Right kidney (tissue), 1 donor: ENCODE measurements around the gene ADAMTS13.

ENCODE experiments used
- DNase-seq: peaks from one replicate; pipeline ENCODE4 v3.0.0-alpha.2; 2016

The ADAMTS13 gene

DNA sequence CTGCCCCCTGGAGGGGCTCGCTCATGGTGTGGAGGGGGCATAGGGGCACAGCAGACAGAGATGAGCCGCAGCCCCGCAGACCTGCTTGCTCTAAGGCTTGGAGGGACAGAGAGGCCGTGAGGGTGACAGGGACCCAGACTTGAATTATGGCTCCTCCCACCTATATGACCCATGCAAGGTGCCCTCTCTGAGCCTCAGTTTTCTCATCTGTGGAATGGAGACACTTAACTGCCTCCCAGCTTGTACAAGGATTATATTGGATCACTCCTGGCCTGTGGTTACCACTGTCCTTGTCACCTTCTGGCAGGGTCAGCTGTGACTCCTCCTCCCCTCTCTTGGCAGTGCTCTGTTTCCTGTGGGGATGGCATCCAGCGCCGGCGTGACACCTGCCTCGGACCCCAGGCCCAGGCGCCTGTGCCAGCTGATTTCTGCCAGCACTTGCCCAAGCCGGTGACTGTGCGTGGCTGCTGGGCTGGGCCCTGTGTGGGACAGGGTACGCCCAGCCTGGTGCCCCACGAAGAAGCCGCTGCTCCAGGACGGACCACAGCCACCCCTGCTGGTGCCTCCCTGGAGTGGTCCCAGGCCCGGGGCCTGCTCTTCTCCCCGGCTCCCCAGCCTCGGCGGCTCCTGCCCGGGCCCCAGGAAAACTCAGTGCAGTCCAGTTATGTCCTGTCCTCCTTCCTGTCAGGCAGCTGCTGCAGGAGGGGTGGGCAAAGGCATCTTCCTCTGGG is 32.9 kb downstream of the ADAMTS13 start:
- no peak for DNase-seq

DNA sequence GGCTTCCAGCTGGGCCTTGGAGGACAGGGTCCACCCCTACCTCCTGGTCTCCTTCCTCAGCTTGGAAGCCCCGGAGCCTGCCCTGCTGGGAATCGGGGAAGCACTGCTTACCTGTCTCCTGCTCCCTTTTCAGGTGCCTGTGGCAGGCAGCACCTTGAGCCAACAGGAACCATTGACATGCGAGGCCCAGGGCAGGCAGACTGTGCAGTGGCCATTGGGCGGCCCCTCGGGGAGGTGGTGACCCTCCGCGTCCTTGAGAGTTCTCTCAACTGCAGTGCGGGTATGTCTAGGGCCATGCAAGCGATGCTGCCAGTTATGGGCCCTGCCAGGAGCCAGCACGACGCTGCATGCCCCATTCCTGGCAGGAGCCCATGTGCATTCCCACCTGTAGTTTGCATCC is 33.8 kb downstream of the ADAMTS13 start:
- DNase-seq = no peak

DNA sequence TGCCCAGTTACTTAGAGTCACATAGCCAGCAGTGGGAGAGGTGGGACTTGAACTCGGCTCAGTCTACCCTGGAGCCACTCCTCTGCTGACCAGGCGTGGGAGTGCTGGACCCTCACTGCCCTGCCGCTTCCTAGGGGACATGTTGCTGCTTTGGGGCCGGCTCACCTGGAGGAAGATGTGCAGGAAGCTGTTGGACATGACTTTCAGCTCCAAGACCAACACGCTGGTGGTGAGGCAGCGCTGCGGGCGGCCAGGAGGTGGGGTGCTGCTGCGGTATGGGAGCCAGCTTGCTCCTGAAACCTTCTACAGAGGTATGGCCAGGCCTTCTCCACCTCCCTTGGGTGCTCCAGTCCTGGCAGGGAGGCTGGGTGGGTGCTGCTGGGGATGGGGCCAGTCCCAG is 34.2 kb downstream of the ADAMTS13 start:
- no peak for DNase-seq

DNA sequence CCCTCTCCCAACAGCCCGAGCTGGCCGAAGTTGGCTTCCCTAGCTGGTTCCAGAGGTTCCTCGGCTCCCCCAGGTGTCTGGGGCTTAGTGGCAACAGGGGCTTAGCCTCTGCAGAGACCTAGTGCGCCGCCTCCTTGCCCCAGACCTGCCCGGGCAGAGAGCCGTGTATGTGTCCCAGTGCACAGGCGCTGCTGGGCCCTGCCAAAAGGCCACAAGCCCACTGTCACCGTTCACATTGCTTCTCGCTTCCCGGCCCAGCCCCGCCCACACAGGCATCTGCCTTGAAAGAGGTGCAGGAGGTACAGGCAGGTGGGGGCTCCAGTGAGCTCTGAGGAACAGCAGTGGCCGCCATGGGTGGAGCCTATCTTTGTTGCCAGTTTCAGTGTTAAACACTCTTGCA is 35.1 kb downstream of the ADAMTS13 start:
- no peak for DNase-seq

DNA sequence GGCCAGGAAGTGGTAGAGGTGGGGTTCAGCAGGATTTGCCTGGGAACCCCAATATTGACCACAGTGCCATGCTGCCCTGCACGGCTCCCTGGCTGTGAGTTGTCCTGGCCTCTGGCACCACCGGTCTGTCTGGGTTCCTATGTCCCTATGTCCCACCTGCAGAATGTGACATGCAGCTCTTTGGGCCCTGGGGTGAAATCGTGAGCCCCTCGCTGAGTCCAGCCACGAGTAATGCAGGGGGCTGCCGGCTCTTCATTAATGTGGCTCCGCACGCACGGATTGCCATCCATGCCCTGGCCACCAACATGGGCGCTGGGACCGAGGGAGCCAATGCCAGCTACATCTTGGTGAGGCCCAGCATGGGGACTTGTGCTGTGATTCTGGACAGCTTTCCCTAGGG is 35.6 kb downstream of the ADAMTS13 start:
- DNase-seq = no peak

DNA sequence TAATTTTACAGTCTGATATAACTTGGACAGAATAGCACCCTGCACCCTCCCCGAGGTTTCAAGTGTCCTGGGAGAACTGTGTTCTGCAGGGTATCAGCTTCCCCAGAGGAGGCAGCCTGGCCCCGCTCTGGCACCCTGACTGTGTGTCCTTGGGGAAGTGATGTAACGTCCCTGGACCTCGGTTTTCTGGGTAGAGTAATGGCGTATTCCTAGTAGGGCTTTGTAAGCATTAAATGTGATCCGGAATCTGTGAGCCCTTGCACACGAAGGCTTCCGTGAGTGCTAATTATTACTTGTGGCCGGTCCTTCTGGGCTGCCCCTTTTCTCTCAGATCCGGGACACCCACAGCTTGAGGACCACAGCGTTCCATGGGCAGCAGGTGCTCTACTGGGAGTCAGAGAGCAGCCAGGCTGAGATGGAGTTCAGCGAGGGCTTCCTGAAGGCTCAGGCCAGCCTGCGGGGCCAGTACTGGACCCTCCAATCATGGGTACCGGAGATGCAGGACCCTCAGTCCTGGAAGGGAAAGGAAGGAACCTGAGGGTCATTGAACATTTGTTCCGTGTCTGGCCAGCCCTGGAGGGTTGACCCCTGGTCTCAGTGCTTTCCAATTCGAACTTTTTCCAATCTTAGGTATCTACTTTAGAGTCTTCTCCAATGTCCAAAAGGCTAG is 36.6 kb downstream of the ADAMTS13 start:
- DNase-seq = no peak

DNA sequence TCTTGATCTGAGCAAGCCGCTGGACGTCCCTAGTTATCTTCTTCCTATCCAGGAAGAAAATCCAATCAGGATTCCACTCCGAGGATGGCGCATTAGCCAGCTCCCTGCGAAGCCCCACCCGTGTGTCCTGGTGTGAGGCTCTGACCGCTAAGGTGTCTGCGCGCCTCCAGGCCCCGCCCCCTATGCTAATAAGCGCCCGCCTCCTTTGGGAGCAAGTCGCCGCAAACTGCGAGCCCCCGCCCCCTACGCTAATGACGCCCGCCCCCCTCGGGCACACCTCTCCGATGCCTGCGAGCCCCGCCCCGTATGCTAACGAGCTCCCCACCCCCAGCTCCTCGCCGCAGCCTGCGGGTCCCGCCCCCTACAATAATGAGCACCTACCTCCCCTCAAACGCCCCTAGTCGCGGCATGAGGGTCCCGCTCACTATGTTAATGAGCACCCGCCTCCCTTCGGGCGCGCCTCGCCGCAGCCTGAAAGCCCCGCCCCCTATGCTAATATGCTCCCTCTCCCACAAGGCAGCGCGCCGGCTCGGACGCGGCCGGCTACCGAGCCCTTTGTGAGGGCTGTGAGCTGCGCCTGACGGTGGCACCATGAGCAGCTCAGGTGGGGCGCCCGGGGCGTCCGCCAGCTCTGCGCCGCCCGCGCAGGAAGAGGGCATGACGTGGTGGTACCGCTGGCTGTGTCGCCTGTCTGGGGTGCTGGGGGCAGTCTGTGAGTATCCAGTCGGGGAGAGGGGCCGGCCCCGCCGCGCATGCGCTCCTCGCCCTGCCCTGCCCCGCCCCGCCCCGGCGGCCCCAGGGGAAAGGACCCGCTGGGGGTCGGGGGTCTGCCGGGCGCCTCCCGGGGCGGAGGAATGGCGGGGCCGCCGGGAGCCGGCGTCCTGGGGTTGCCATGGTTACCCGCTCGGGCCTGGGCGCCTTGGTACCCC is 37.6 kb downstream of the ADAMTS13 start, which contains the start of gene CACFD1:
CACFD1 (plus strand) TSS at position 503 of the 929 bp plus-strand sequence; CDS start at position 592, 89 bp downstream.
- DNase-seq = peak; percentile 99

DNA sequence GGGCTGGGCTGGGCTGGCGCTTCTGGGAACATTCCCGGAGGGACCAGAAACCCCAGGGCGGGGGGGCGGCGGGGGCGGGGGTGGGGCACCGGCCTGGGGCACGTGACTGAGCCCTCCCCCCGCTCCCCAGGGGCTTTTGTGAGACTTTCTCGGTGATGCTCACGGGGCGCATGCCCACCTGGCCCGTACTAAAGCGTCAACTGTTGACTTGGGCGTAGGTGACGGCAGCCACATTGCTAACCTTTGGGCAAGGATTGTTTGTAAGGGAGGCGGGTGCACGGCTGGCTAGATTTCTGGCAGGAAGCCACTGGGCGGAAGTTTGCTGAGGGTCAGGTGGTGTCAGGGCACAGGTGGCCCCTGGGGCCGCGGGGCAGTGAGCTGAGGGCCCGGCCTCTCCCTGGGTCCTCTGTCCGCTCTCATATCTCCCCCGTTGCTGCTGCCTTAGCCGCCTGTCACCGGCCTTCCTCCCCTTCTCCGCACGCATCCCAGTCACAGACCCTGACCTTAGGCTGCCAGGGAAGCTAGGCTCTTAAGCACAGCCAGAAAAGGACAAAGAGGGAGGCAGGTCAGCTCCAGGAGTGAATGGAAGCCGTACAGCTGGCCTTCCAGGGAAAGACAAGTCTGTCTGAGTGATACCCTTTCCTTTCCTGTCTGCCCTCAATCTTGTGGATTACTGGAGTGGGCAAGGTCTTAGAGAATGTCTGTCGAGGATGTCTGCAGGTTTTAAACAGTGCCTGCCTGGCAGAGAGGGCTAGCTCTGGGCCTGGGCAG is 38.4 kb downstream of the ADAMTS13 start:
- DNase-seq = peak; percentile 70

DNA sequence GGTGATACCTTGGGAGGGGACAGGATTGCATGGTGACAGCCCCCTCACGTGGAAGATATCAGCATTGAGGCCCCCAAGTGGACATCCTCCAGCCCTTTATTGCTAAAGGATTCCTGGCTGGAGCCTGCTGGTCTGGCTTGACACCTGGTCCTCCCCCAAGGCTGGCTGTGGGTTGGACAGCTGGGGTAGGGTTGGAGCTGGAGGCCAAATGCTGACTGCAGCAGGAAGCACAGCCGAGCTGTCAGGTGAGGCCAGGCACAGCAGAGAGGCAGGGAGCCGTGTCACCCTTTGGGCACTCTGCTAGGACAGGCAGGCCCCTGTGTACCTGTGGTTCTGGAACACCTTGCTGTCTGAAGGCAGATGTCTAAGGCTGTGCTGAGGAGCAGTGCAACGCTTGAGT is 39.8 kb downstream of the ADAMTS13 start:
- DNase-seq = no peak

DNA sequence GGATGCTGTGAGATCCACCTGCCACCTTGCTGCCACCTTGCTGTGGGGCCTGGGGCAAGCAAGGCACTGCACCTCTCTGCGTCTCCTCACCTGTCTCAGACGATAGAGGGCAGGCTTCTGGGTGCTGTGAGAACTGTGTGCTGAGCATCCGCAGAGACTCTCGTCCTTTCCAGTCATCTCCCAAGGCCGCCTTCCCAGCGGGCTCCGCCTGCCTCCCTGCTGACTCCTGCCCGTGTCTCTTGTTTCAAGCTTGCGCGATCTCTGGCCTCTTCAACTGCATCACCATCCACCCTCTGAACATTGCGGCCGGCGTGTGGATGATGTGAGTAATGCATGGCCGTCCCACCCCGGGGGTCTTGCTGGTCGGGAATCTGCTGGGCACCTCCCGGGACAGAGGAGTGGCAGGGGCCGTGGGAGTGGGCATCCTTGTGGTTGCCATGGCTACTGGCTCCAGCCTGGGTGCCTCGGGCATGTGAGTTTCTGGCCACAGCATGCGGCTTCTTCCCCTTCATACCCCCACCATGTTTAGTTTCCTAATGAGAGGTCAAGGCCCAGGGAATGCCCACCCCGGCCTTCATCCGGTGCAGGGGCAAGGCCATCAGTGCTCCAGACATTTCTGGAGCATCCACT is 41.2 kb downstream of the ADAMTS13 start:
- no peak for DNase-seq

DNA sequence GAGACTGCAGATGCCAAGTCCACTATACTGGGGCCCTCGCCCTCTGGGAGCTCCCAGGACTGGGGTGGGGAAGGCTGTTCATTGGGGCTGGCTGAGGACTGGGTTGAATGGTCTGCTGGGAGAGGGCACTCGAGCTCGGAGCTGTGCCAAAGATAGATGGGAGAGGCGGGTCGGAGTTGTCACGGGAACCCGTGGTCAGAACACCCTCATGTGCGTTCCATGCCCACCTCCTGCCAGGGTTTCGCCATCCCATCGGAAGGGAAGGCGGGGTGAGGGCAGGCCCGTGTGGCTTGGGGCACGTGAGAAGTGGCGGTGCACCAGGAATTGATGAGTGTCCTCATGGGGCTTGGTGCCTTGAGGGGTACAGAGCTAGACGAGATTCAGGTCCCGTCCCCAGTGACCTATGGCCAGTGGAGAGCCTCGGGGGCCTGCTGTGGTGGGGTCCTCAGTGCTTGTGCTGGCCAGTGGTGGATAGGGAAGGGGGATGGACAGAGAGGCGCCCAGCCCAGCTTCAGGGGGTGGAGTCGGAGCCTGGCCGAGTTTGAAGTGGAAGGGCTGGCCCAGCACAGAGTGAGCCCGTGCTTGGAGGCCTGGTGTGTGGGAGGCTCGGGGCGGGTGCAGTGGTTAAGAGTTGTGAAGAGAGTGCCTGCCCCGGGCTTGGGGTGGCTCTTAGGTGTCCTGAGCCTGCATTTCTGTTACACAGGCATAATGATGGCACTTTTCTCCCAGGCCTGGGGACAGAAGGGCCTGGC is 41.9 kb downstream of the ADAMTS13 start:
- no peak for DNase-seq

DNA sequence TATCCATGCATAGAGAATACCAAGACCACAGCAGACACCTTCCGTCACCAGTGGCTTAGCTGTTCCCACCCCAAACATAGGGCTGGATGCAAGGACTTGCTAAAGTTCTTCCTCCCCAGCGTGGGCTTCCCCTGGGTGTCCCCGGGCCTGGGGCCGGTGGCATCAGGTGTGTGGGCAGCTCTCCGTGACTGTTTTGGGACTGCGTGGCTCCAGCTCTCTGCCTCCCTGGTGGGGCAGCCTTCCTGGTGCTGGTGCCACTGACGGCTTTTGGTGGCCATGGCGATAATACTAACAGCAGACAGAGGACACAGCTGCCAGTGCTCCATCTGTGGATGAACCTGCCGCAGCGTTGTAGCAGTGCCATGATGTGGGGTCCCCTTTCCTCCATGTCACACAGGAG is 42.5 kb downstream of the ADAMTS13 start:
- no peak for DNase-seq

DNA sequence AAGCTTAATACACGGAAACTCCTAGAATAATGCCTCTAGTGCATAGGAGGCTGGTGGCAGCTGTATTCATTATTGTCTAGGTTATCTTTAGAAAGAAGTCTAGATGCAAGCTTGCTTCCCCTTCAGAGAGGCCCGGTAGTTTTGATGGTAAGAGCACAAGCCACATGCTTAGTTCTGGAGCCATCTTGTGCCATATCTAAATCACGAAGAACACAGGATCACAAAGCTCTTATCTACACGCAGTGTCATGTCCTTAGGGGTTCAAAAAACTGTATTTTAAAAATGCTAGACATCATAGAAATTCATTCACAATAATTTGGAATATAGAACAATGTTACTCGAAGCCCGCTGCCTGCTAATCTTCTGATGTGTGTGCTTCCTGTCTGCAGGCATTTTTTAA is 43.8 kb downstream of the ADAMTS13 start:
- no peak for DNase-seq

DNA sequence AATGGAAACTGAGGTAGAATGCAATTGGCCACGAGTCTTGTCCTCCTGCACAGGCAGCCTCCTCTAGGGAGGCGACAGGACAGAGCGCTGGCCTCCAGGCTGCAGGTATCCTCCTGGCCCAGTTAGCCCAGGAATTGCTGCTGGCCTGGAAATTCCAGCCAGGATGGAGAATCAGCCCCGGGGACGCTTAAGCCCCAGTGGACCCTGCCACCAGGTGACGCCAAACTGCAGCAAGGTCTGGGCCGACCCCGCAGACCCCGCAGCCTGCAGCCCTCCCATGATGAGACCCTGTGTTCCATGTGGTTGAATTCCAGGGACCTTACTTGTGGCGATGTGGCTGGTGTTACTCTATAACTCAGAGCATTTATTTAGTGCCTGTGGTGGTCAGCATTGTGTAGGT is 44.9 kb downstream of the ADAMTS13 start:
- no peak for DNase-seq

DNA sequence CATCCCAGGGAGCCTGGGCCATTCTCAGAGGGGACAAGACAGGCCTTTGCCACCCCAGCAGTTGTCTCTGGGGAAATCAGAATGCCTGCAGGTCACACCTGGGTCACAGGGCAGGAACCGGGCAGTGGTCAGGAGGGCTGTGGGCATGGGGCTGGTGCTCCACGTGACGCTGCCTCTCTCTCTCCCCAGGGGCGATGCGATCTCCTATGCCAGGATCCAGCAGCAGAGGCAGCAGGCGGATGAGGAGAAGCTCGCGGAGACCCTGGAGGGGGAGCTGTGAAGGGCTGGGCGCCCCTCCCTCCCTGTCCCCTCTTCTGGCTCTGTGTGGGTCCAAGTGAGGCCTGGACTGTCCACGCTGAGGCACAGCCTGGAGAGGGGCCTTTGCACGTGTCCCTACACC is 46.2 kb downstream of the ADAMTS13 start:
- DNase-seq = no peak

DNA sequence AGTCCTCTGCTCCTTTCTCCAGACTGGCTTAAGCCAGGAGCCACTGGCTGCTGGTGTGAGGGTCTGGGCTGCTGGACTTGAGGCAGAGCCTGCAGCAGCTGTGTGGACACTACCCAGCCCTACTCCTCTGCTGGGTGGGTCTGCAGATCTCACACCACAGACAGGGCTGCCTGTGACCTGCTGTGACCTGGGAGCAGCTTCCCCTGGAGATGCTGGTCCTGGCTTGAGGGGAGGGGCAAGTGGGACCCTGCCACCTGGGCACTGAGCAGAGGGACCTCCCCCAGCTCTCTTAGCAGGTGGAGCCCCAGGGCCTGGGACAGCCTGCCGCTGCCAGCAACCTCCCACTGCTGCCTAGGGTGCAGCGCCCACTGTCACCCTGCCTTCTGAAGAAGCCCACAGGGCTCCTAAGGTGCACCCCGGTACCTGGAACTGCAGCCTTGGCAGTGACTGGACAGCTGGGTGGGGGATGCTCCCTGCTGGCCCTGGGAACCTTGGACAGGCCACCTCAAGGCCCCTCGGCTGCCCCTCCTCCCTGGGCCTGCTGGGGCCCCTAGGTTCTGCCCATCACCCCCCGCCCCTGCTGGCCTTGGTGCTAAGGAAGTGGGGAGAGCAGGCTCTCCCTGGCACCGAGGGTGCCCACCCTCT is 46.7 kb downstream of the ADAMTS13 start:
- DNase-seq = no peak

DNA sequence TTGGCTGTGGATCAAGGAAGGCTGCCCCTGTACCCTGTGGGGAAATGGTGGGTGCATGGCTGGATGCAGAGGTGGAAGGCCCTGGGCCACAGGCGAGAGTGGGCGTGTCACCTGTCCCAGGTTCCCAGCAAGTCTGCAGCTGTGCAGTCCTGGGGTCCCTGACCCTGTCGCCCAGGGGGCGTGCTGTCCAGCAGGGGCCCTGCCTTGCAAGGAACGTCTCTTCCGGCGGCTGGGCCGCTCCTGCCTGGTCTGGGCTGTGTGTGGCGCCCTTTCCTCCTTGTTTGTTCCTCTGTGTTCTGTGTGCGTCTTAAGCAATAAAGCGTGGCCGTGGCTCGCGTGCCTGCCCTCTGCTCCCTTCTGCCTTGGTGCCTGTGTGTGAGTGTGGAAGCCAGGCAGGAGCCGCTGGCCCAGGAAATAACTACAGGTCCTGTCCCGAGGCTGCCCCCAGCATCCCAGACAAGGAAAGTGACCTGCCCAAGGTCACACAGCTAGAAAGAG is 48.3 kb downstream of the ADAMTS13 start:
- DNase-seq = no peak

DNA sequence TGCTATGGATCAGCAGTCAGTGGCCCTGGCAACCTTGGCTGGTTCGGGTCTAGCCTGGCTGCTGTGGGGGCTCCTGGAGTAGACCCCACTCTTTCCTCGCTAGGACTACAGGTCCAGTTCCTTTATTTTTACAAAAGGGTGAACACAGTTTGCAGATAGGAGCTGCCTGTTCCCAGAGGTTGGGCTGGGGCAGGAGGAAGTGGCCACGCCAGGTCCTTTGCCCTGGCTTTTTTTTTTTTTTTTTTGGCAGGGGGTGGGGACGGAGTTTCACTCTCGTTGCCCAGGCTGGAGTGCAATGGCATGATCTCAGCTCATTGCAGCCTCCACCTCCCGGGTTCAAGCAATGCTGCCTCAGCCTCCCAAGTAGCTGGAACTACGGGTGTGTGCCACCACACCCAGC is 48.8 kb downstream of the ADAMTS13 start:
- DNase-seq = no peak

DNA sequence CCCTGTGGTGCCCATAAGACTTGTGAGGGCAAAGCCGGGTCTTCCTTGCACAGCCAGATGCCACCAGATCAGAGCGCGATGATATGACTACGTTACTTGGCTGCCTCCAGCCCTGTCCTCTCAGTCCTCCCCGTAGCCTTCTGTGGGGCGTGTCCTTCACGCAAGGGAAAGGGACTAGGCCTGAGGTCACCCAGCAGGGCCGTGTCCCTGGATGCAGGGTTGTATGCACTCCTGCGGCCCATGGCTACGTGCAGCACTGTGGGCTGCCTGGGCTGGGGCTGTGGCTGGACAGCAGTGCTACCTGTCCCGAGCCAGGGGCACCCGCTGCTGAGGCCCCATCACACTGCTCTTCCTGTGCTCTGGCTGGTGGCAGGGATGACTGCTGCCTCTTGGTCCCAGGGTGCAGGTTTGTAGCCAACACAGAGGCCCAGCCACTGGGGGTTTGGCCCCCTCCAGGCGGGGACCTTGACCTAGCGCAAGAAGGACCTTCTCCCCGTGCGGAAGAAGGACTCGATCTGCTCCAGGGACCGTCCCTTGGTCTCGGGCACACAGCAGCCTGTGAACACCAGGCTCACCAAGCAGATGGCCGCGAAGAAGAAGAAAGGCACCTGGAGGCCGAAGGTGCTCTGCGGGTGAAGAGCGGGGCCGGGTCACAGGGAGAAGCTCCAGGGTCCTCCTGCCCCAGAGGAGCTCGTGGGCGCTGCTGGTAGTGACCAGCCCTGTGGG is 49.5 kb downstream of the ADAMTS13 start:
- DNase-seq = no peak

DNA sequence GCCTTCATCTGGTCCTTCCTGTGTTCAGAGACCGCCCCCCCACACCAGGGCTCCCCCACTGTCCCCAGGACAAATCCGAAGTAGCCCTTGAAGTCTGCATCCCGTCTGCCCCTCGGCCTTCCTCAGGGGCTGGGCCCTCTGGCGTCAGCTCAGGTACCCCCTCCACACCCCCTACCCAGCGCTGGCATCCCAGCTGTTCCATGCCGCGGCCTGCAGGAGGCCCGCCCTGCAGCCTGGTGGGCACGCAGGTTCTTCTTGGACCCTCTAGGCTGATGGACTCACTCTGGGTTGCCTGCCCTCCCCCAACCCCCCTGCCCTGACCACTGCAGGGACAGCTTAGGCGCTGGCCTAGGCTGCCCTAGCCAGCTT is 50.1 kb downstream of the ADAMTS13 start:
- no peak for DNase-seq
